ENCODE data around the gene ASIC2. TPM values are rescaled to one million over a fixed set of nuclear protein-coding genes. Genes with fewer than 3 reads are reported as not detected.

The ASIC2 gene
- total RNA-seq, 1 donor from 2014 or later, result 0.23 TPM

- no peak overlapping the region for H3K4me3 ChIP-seq (ENCODE audit: low read depth, low read length)
- no peak for TF ChIP-seq CTCF (conservative IDR thresholded peaks at IDR 0.05; ENCODE audit: low read depth, low read length)
- no peak for DNase-seq (ENCODE audit: low read depth)
Measured at GRCh38 chr17:33142705-33143299, 150.3 kb downstream of the ASIC2 start.

GRCh38 chr17:33140413-33141099 is 152.5 kb downstream of the ASIC2 start:
- H3K4me3 ChIP-seq (ENCODE audit: low read depth, low read length), result no peak overlapping the region
- TF ChIP-seq CTCF (conservative IDR thresholded peaks at IDR 0.05; ENCODE audit: low read depth, low read length), result no peak
- no peak for DNase-seq (ENCODE audit: low read depth)

DNA sequence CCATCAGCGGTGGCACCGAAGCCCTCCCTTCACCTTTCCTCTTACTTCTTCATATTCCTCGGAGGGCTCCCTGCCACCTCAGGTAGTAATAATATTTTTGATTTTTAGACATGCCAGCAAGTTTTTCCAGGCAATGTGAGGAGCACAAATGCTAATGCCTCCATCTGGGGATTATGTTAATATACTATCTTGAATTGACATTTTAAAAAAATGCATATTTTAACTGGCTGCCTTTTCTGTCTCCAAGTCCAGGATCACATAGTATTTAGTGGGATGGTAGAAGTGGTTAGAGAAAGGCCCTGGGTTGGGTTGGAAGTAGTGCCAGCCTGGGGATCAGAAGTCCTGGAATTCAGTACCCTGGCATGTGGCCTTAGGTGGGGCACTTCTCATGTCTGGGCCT is 154.5 kb downstream of the ASIC2 start:
- no peak for DNase-seq (ENCODE audit: low read depth)
- no peak for TF ChIP-seq CTCF (conservative IDR thresholded peaks at IDR 0.05; ENCODE audit: low read depth, low read length)
- no peak overlapping the region for H3K4me3 ChIP-seq (ENCODE audit: low read depth, low read length)

GRCh38 chr17:33137426-33137825 is 155.7 kb downstream of the ASIC2 start:
- no peak for TF ChIP-seq CTCF (conservative IDR thresholded peaks at IDR 0.05; ENCODE audit: low read depth, low read length)
- H3K4me3 ChIP-seq (ENCODE audit: low read depth, low read length), result no peak overlapping the region
- no peak for DNase-seq (ENCODE audit: low read depth)

DNA sequence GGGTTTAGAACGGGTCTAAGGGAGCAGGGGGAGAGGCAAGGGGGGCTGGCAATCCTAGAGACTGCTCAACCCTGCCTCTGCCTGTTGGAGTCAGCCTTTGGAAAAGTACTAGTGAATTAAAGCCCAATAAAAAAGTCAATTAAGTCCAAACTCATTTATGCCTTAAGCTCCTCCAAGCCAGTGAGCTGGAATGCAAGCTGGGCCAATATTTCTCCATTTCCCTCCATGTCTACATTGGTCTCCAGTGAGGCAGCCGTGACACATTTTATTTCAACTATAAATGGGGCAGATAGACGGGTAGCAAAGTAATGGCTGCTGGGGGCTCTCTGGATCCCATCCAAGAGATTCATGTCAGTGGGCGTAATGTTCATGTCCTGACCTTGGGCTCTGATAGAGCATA is 157.4 kb downstream of the ASIC2 start:
- DNase-seq (ENCODE audit: low read depth), result no peak
- H3K4me3 ChIP-seq (ENCODE audit: low read depth, low read length), result no peak overlapping the region
- TF ChIP-seq CTCF (conservative IDR thresholded peaks at IDR 0.05; ENCODE audit: low read depth, low read length), result no peak

GRCh38 chr17:33131620-33132019 is 161.5 kb downstream of the ASIC2 start:
- DNase-seq (ENCODE audit: low read depth), result no peak
- no peak for TF ChIP-seq CTCF (conservative IDR thresholded peaks at IDR 0.05; ENCODE audit: low read depth, low read length)
- H3K4me3 ChIP-seq (ENCODE audit: low read depth, low read length), result no peak overlapping the region

DNA sequence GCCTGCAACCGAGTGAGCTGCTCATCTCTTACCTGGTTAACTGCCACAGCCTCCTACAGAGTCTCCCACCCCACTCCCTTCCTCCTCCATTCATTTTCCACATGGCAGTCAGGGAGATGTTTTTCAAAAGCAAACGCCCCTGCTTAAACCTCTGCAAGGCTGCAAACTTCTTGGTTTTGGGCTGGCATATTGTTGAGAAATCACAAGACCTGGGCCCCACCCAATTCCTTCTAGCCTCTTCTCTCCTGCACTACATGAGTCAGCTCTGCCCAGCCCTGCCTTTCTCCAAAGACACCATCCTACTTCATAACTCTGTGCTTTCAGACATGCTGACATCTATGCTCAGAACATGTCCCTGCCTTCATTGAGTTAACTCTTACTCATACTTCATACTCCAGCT is 165.4 kb downstream of the ASIC2 start:
- no peak for TF ChIP-seq CTCF (conservative IDR thresholded peaks at IDR 0.05; ENCODE audit: low read depth, low read length)
- DNase-seq (ENCODE audit: low read depth), result no peak
- H3K4me3 ChIP-seq (ENCODE audit: low read depth, low read length), result no peak overlapping the region
